Stimulated activated CD4-positive, alpha-beta T cell treated with anti-CD3 and anti-CD28 coated beads, Interleukin-15, amount 100 ng/mL, for 48 hours (primary cell): ENCODE results near the gene ANO2.
"Not testable (repeated sequence)": the region's sequence is repeated elsewhere in the genome, so short reads cannot be mapped to it uniquely, and the experiment has no call there.

Source experiments
- DNase-seq, 2 donors: peaks; one replicate each; pipeline ENCODE4 v3.0.0-alpha.2; 2020; ENCODE audit warnings: low read depth in 2 of 2

ANO2 gene

DNA sequence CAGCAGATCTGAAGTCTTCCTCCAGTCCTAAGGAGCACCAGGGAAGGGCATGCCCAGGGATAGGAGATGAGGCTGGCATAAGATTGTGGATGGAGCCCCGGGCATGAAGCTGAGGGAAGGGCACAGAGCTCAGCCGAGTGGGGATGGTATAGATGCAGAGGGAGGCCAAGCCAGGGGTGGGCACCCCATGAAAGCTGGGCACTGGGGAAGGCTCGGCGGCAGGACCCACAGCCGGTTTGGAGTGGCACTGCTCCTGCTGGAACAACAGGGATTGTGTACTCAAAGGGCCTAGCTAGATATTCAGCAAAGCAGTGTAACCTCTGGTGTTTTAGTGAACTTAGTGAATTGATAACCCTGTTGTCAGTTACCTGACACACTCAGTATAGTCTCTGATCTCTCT is 396.0 kb downstream of the ANO2 start:
- no peak for DNase-seq

DNA sequence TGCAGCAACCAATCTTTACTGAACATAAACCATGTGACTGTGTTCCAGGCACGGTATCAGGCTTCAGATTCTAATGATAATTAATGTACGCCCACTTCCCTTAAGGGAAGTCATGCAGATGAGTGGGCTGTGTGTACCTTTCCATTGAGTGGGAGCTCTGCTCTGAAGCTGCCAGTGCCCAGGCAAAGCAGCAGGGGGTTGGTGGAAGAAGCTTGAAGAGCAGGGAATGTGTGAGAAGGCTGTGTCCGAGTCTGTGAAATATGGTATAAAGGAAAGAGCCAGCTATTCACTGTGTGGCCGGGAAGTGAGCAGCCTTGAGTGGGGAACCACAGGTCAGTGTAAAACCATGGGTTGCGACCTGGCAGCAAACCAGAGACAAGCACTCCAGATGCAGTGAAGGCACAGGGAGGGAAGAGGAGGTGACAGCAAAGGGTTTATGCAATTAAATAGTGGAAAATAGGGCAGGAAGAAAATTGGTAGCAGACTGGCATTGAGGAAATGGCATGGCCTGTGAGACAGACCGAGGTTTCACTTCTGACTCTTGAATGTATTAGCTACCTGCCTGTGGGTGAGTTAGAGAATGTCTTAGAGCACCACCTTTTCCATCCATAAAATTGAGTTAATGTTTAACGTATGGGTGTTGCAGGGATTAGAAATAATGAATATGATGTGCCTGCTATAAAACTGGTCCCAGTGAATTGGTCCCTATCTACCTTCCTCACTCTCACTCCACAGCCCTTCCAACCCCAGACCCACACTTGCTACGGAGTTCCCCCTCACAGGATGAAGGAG is 396.7 kb downstream of the ANO2 start:
- DNase-seq: no peak

DNA sequence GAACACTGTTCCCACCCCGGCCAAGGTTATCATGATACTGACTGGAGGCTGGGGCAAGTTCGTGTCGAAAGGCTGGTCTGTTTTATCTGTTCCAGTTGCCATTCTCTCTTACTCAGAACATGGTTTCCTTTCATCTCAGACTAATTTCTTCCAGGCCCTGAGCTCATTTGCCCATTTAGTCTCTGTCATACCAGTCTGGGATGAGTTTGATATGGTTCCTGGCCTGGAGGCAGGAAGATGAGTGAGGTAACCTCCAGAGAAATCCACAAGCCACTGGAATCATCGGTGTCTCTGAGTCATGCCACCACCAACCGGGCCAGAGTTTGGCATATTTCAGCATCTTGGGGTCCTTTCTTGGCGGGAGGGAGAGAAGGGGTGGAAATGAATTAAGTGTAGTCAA is 398.4 kb downstream of the ANO2 start:
- DNase-seq: no peak

DNA sequence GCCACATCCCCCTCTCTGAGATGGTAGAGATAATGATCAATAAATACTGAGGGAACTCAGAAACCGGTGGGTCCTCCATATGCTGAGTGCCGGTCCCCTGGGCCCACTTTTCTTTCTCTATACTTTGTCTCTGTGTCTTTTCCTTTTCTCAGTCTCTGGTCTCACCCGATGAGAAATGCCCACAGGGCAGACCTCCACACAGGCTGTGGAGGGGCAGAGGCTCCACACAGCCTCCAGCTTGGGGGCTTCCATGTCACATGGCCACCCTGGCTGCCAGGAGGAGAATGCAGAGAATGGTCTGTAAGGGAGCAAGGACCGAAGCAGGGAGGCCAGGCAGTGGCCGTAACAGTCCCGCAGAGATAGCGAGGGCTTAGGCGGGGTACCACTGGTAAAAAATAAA is 407.3 kb downstream of the ANO2 start:
- DNase-seq: no peak

DNA sequence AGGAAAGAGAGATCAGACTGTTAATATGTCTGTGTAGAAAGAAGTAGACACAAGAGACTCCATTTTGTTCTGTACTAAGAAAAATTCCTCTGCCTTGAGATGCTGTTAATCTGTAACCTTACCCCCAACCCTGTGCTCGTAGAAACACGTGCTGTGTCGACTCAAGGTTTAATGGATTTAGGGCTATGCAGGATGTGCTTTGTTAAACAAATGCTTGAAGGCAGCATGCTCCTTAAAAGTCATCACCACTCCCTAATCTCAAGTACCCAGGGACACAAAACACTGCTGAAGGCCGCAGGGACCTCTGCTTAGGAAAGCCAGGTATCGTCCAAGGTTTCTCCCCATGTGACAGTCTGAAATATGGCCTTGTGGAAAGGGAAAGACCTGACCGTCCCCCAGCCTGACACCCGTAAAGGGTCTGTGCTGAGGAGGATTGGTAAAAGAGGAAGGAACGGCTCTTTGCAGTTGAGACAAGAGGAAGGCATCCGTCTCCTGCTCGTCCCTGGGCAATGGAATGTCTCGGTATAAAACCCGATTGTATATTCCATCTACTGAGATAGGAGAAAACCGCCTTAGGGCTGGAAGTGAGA is 407.9 kb downstream of the ANO2 start:
- DNase-seq: not testable (repeated sequence)

DNA sequence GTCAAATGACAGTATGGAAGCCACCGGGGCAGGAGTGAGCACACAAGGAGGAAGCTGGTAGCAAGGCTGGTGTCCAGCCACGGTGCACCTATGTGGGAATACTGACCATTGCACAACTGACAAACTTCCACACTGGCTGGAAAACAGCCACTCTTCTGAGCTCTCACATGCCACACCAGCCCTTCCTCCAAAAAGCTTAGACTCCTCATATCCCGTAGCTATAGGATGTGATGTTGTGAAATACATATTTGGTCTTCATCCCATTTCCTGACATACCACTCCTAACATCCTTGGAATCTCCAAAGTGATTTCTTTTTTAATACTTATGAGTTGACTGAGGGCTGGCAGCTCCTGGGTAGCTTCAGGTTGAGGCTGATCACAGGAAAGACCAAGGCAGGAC is 409.5 kb downstream of the ANO2 start:
- DNase-seq: no peak

DNA sequence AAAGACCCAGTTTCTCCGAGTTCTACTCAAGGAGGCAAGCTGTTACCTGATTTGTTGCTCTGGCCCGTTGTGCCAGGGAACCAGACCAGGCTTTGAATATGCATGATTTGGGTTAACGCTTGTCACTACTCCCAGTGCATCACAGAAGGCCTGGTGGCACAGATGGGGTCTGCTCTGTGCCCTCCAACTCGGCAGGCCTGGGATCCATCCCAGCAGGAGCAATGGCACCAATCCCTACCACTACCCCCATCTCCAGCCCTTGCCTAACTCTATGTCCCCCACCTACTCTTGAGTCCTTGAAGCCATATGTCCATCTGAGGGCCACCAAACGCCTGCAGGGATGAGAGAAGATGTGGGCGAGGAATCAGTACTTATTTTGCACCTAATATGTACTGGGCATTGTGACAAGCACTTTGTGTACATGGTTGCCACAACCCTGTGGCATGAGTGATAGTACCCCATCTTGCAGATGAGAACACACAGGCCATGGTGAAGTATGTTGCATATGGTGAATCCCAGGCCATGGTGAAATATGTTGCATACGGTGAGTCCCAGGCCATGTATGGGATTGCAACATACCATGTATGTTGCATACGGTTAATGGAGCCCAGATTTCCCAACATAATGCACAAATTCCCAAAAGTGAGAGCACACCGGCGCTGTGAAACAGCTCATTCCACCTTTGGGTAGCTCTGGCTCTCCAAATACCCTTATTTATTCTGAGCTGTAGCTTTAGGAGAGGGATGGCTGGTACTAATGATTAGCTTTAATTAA is 410.4 kb downstream of the ANO2 start:
- DNase-seq: no peak

DNA sequence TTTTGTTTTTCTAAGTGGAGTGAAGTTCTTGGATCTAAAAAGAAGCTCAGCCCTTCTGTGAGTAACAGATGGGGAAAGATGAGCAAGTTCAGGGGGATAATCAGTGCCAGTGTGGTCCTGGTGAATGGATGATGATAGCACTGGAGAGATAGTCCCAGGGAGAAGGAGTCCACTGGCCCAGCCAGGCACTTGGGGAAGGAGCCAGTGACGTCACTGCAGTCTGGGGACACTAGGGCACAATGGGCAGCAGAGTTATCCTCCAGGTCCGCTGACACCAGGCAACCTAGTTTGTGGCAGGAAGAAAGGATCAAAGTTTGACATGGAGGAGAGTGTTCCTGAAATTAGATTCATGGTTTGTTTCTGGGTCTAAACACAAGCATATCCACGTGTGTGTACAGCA is 411.7 kb downstream of the ANO2 start:
- no peak for DNase-seq

DNA sequence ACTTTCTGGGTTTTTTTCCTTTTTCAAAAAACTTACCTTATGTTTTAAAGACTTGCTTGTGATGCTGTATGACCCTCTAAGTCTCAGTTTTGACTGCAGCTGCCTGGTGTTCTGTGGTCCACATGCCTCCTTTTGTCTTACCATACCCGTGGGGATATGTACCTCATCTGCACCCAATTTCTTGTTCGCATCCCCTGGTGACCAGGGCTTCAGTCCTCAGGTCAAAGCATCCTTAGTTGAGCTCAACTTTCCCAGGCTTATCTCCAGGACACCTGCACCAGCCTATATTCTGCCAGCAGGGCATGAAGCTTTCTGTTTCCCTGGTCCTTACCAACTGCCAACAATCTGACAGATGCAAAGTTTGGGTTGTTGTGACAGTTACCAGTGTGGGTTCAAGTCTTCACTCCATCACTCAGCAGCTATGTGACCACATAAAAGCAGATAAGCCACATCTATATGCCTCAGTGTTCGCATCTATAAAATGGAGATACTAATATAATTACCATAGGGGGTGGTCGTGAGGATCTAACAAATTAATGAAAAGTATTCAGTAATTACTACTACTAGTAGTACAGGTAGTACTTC is 419.2 kb downstream of the ANO2 start:
- no peak for DNase-seq

DNA sequence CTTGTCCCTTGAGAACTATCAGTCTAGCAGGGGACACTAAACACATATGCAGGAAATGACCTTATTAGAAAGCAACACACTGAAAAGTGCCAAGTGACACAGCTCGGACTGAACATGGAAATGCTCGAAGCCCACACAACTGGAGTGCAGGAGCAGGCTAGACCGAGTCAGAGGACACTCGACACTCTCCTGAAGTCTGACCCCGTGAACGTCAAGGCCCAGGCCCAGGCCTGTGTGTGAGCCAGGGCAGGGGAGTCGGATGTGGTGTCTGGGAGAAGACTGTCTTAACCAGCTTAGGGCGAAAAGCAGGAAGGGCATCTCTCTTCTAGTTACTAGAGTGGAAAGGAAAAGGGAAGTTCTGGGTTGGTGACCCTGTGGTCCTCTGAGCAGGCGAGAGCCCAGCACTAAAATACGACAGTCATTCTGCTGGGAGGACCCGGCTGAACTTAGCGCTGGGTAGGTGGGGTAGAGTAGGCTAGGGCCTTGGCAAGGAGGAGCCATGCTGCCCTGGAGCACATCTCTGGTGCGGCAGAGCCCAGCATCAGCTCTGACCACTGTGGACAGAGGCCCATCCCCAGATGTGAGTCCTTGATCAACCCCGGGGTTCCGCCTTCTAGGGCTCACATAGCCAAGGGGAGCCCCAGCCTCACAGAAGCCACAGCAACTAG is 420.2 kb downstream of the ANO2 start:
- DNase-seq: no peak

DNA sequence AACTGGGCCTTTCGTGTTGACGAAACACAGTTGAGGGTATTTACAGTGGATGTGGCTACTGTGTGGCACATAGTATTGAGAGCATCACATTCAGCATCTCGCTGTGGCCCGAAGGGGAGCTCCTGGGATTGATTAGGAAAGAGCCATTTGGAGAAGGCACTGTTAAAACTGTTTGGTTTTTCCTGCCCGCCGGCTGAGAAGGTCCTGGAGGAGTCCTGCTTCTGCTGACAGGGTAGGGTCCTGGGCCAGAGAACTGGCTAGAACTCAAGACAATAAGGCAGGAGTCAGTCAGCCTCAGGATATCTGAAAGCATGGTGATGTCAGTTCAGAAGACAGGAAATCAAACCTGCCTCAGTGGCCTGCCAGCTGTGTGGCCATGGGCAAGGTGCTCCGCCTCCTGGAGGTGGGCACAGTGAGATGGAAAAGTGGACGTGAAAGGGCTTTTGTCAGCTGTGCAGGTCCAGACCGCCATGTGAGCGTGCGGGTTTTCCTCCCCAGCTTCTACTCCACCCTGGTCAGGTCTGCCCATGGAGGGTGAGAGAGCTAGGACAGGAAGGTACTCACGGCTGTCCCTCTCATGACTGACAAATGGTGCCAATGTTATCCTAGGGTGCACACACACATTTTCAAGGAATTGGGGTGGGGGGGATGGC is 420.8 kb downstream of the ANO2 start:
- DNase-seq: no peak

DNA sequence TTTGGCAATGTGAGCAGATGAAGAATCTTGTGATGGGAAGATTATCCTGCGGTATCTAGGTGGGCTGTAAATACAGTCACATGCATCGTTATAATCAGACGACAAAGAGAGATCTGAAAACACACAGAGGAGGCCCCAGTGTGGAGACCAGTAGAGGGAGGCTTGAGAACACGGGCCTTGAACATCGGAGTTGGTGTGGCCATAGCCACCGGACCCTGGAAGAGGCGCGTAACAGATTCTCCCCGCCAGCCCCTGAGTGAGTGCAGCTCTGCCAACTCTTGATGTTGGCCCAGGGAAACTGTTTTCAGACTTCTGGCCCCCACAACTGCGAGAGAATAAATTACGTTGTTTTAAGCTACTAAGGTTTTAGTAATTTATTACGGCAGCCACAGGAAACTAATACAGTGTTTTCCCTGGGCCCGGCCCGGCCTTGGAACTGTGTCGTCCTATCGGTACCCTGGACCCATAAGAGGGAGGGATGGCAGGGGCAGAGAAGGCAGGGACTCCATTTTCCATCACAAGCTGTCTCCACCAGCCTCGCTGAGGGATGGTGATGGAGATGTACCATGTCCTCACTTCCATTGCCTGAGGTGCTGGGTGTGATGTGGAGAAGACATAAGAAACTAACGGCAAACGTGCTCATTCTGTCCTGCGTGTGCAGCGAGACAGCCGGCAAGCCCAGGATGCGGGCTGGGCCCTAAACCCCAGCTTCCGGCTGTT is 421.5 kb downstream of the ANO2 start:
- DNase-seq: no peak

DNA sequence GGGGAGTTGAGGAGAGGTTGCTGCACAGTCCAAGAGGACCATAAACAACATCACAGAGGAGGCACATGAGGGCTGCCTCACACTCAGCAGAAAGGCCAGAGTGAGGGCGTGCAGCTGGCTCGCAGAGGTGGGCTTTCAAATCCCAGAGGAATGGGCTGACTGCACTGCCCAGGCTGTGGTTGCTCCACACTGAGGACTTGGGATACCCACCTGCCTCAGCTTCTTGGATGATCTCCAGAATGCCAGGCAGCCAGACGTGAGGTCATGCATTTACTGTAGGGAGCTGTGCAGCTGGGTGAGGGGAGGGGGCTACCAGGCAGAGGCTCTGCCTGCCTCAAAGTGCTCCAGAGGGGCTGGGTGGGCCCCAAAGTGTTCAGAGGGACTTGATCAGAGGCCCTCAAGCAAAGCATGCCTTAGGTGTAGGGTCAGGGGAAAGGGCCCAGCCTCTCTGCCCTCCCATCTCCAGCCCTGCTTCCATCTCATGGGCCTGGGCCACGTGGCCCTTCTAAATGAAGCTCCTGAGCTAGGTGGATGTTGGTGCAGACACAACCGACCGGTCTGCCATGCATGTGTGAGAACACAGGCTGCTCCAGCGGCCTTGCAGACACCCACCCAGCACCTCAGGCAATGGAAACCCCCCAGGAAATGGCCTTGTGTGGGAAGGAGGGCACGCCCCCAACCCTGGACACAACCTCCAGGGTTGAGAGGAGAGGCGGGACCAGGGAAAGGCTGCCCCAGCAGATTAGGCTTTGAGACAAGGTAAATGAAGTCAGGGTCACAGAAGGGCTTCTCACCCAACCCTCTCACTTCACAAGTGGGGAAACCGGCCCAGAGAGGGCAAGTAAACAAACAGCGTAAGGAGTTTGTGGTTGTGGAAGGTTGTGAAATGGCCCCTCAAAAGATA is 422.4 kb downstream of the ANO2 start:
- DNase-seq: no peak

DNA sequence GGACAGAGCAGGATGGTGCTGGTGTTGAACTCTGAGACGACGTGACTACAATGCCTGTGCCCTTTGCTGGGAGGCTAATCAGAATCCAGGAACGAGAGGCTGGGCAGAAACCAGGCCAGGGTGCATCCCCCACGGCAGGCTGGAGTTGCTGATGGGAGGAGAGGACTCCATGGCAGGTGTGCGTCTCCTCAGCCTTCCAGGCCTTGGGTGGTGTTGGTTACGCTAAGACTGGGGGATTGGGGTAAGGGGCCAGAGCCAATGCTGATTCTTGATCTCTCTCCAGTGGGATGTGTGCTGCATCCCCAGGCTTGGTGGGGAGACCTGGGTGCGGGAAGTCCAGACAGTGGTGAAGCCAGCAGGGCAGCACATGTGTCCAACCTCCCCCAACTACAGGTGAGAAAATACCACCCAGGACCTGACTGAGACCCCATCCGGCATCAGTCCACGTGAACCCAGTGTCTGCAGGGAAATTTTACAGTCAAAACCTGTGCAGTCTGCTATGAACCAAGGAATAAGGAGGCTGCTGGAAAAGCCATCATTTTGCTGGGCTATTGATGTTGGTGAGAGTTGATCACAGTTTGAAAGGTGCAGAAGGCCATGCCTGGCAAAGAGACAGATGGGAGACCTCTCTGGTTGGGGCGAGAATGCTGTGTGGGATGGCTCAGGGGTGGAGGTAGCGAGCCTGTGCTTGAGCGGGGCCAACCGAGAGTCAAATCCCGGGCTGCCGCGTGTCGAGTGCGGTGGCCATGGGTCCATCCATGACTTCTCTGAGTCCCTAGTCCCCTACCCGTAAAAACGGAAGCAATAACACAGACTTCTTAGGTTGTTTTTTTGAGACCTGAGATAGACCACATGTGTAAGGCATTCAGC is 423.4 kb downstream of the ANO2 start:
- no peak for DNase-seq

DNA sequence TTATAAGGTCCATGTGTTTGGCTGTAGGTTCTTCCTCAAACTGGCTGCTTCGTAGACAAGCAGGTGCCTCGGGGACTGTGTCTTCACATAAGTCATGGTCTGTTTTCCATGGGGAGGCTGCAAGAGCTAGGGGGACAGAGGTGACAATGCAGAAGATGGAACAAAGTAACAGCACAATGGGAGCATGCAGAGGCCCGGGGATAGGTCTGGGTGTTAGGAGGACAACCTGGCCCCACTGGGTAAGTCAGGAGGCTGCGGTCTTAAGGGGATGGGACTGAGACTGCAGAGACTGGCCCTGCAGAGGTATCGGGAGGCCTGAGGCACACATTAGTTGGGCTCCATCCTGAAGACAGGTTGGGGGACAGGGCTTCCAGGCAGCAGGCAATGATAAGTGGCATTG is 424.2 kb downstream of the ANO2 start:
- DNase-seq: no peak

DNA sequence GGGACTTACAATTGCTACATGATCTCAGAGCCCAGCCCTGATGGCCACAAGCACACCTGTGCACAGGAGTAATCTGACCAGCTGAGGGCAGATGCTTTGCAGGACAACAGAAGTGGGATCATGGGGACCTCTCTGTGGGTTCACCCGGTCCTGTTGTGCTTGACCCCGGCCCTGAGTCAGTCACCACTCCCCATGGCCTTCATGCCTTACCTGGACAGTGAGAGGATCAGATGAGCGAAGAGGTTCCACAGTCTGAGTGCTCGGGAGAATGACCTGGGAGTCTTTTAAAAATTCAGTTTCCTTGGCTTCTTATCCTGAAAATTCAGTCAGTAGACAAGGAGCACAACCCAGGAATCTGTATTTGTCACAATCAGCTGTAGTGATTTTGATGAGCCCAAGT is 425.0 kb downstream of the ANO2 start:
- DNase-seq: no peak

DNA sequence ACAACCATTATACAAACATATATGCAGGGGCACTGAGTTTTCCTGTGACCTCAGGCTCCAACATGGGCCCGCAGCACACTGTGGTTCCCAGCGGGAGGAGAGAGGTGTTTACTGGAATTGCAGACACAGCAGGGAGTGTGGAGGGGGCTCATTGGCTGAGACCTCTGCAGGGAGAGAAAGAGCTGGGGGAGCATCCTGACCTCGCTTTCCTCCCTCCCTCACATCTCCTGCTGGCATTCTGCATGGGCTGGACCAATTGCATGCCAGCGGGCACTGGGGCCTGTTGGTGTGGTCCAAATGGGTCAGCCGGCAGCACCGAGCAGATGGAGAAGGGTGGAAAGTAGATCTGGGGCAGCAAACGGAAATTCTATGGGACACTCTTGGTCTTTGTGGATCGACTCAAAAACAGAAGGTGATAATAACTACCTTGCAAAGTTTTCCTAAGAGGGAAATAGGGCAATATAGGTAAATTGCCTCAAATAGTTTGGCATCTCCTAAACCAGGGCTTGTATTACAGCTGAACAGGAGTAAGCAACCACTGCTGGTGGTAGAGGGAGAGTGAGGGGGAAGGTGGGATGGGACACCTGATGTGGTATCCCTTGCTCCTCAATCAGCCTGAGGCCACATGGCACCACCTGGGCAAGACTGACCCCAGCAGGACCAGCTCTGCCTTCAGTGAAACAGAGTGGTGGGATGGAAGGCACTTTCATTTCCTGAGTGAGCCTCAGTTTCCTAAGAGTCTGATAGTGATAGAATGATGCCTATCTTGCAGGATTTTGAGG is 426.3 kb downstream of the ANO2 start:
- no peak for DNase-seq
